Ovary (tissue), 3 donors: Measurements from ENCODE around the gene STK24.

Source experiments
- CTCF ChIP-seq, 3 donors: fragments of 450-650 bp in 2 of 3; fragments of 200-600 bp in 1 of 3; IDR thresholded peaks; one replicate each; pipeline versions ENCODE4 v1.5.1 to v1.8.0; 2016 to 2022; ENCODE audit warnings: antibody characterized with exemption in 3 of 3, mild to moderate bottlenecking in 1 of 3
- POLR2A ChIP-seq: fragments of 450-650 bp; IDR thresholded peaks from one replicate; pipeline ENCODE4 v1.6.1; 2017; ENCODE audit warnings: antibody characterized with exemption, mild to moderate bottlenecking, moderate library complexity
- donor health status: DM: no; HTN: no; CAD: no.

- no peak for TF ChIP-seq CTCF (IDR thresholded peaks at IDR 0.05)
- no peak for TF ChIP-seq POLR2A
Measured at GRCh38 chr13:98622931-98623331, 46.0 kb upstream of the STK24 start.
